Transverse colon (tissue), 4 donors: ENCODE measurements around the gene SLC25A13. TPM values are rescaled to one million over a fixed set of nuclear protein-coding genes. Genes with fewer than 3 reads are reported as not detected.

Source experiments
- DNase-seq: peaks from one replicate; pipeline ENCODE4 v3.0.0-alpha.2; 2019
- H3K27ac ChIP-seq, 4 donors: fragments of 200-600 bp; sonication (generic); 2 replicates each; pipeline ENCODE4 v1.5.1; 2016 to 2018; ENCODE audit warnings: inconsistent platforms in 4 of 4
- H3K27me3 ChIP-seq: fragments of 200-600 bp; sonication (generic); 2 replicates; pipeline ENCODE4 v1.5.1; 2017; ENCODE audit warnings: inconsistent platforms
- H3K36me3 ChIP-seq, 4 donors: fragments of 200-600 bp; sonication (generic); 2 replicates each; pipeline ENCODE4 v1.5.1; 2017 to 2019; ENCODE audit warnings: inconsistent platforms in 4 of 4
- H3K4me1 ChIP-seq, 4 donors: fragments of 200-600 bp; sonication (generic); 2 replicates each; pipeline ENCODE4 v1.5.1; 2017 to 2020; ENCODE audit warnings: inconsistent platforms in 4 of 4
- H3K4me3 ChIP-seq, 4 donors: fragments of 200-600 bp; sonication (generic); 1 replicate in 1 of 4; 2 replicates in 3 of 4; pipeline versions ENCODE4 v1.5.1 to v1.6.1; 2017 to 2019; ENCODE audit warnings: inconsistent platforms in 4 of 4
- H3K9me3 ChIP-seq, 2 donors: fragments of 200-600 bp; sonication (generic); 2 replicates each; pipeline ENCODE4 v1.5.1; 2017 to 2019; ENCODE audit warnings: inconsistent platforms in 2 of 2
- CTCF ChIP-seq, 5 experiments: fragments of 200-600 bp in 3 of 5; fragments of 450-650 bp in 2 of 5; sonication (generic) in 3 of 5; IDR thresholded peaks; 1 replicate in 2 of 5; 2 replicates in 3 of 5; pipeline ENCODE4 v1.5.1; 2016 to 2017; ENCODE audit warnings: antibody characterized with exemption in 5 of 5, inconsistent platforms in 3 of 5, mild to moderate bottlenecking in 2 of 5, moderate library complexity in 1 of 5
- EP300 ChIP-seq: sonication (generic); formaldehyde crosslinking; IDR thresholded peaks from one replicate; pipeline ENCODE4 v1.6.1; 2017; ENCODE audit warnings: antibody characterized with exemption, low read depth
- POLR2A ChIP-seq: fragments of 450-650 bp; IDR thresholded peaks from one replicate; pipeline ENCODE4 v1.6.1; 2016; ENCODE audit warnings: antibody characterized with exemption, mild to moderate bottlenecking, moderate library complexity
- POLR2AphosphoS5 ChIP-seq, 3 donors: sonication (generic); formaldehyde crosslinking; IDR thresholded peaks; one replicate each; pipeline ENCODE4 v1.6.1; 2016; ENCODE audit warnings: antibody characterized with exemption in 3 of 3
- WGBS, 2 donors: methylation state at CpG; one replicate each; pipeline ENCODE4 v1.1.5; 2018; ENCODE audit warnings: low coverage in 1 of 2; 5-methylcytosine and 5-hydroxymethylcytosine counted together
- in situ Hi-C, 4 donors: fragments of 200-750 bp; cut with MboI; loops; one replicate each; pipeline versions ENCODE4 v1.15.0 to v1.15.1; 2017; ENCODE audit warnings: low sequenced_read_pairs in 3 of 4, low pct_ligation_motif_present in 1 of 4, low pct_unique_long_range_greater_than_20kb in 1 of 4
- intact Hi-C: fragments of 100-400 bp; cut with DNase I; formaldehyde crosslinking; loops from one replicate; pipeline ENCODE4 v1.15.1; 2023; ENCODE audit warnings: low total_unique reads
- total RNA-seq, 4 donors: library from RNA; depleted of rRNA; stranded (reverse); fragments of >200 nt; gene quantifications; one replicate each; pipeline ENCODE4 v1.1.0, GENCODE V29; 2016

The SLC25A13 gene
- total RNA-seq, 4 donors from 2014 or later: 7.8 to 68.9 (median 59.6) TPM

GRCh38 chr7:96102096-96102811, 219.6 kb downstream of the SLC25A13 start:
- Histone ChIP-seq H3K27me3 (no peaks in the 10 kb centered on the region), H3K27ac (no peak overlapping the region), H3K4me3 (no peak overlapping the region), H3K9me3 (no peaks in the 10 kb centered on the region), H3K4me1 (no peaks in the 10 kb centered on the region), H3K36me3 (no peaks in the 10 kb centered on the region)
- in situ Hi-C loops: no loop called here
- no peak for TF ChIP-seq EP300
- TF ChIP-seq POLR2AphosphoS5 (IDR thresholded peaks at IDR 0.05): no peak
- no peak for TF ChIP-seq POLR2A
- no peak for TF ChIP-seq CTCF (IDR thresholded peaks at IDR 0.05)
- intact Hi-C loops: no loop called here
- no peak for DNase-seq

- 63 to 70% methylated on average over 1 of the region's 1 CpG for WGBS, 2 donors
Measured at GRCh38 chr7:96100737-96101136, 221.2 kb downstream of the SLC25A13 start.

GRCh38 chr7:96097835-96098234, 224.1 kb downstream of the SLC25A13 start:
- WGBS, 2 donors: 65 to 70% methylated on average over 2 of the region's 2 CpGs
- in situ Hi-C loops: no loop called here
- no peaks in the 10 kb centered on the region for H3K4me1 ChIP-seq
- DNase-seq: no peak
- H3K4me3 ChIP-seq: no peak overlapping the region
- no peak overlapping the region for H3K27ac ChIP-seq
- no peaks in the 10 kb centered on the region for H3K27me3 ChIP-seq
- no peaks in the 10 kb centered on the region for H3K9me3 ChIP-seq
- H3K36me3 ChIP-seq: no peaks in the 10 kb centered on the region
- intact Hi-C loops: no loop called here
- TF ChIP-seq POLR2A: no peak
- no peak for TF ChIP-seq CTCF (IDR thresholded peaks at IDR 0.05)
- TF ChIP-seq POLR2AphosphoS5 (IDR thresholded peaks at IDR 0.05): no peak
- TF ChIP-seq EP300: no peak

More at GRCh38 chr7:96100737-96101136, 221.2 kb downstream of the SLC25A13 start:
- Histone ChIP-seq H3K27ac (no peak overlapping the region), H3K27me3 (no peaks in the 10 kb centered on the region), H3K4me1 (no peaks in the 10 kb centered on the region), H3K9me3 (no peaks in the 10 kb centered on the region), H3K4me3 (no peak overlapping the region), H3K36me3 (no peaks in the 10 kb centered on the region)
- DNase-seq: no peak
- intact Hi-C loops (no loop called here), in situ Hi-C loops (no loop called here)
- TF ChIP-seq CTCF (IDR thresholded peaks at IDR 0.05): no peak
- no peak for TF ChIP-seq POLR2AphosphoS5 (IDR thresholded peaks at IDR 0.05)
- no peak for TF ChIP-seq POLR2A
- no peak for TF ChIP-seq EP300

GRCh38 chr7:96093435-96093834, 228.5 kb downstream of the SLC25A13 start:
- intact Hi-C loops (no loop called here), in situ Hi-C loops (no loop called here)
- Histone ChIP-seq H3K36me3 (no peaks in the 10 kb centered on the region), H3K27me3 (no peaks in the 10 kb centered on the region), H3K27ac (no peak overlapping the region), H3K9me3 (no peaks in the 10 kb centered on the region), H3K4me3 (no peak overlapping the region), H3K4me1 (peaks cover 0 to 5% (median 0%) of the 10 kb centered on the region in 4 donors)
- DNase-seq: no peak
- no peak for TF ChIP-seq POLR2A
- no peak for TF ChIP-seq POLR2AphosphoS5 (IDR thresholded peaks at IDR 0.05)
- TF ChIP-seq CTCF (IDR thresholded peaks at IDR 0.05): no peak
- TF ChIP-seq EP300: no peak
- WGBS, 2 donors: 20 to 27% methylated on average over 1 of the region's 1 CpG
